DMS53 treated with DMSO at 0.1 percent for 48 hours (cell line): ENCODE data around the gene FAM161B.
"Not testable (repeated sequence)": the region's sequence is repeated elsewhere in the genome, so short reads cannot be mapped to it uniquely, and the experiment has no call there.

Experiments
- DNase-seq: peaks from one replicate; lab custom pipeline; 2025; ENCODE audit not compliant: unreplicated experiment; lab: John Stamatoyannopoulos, UW

The FAM161B gene

DNA sequence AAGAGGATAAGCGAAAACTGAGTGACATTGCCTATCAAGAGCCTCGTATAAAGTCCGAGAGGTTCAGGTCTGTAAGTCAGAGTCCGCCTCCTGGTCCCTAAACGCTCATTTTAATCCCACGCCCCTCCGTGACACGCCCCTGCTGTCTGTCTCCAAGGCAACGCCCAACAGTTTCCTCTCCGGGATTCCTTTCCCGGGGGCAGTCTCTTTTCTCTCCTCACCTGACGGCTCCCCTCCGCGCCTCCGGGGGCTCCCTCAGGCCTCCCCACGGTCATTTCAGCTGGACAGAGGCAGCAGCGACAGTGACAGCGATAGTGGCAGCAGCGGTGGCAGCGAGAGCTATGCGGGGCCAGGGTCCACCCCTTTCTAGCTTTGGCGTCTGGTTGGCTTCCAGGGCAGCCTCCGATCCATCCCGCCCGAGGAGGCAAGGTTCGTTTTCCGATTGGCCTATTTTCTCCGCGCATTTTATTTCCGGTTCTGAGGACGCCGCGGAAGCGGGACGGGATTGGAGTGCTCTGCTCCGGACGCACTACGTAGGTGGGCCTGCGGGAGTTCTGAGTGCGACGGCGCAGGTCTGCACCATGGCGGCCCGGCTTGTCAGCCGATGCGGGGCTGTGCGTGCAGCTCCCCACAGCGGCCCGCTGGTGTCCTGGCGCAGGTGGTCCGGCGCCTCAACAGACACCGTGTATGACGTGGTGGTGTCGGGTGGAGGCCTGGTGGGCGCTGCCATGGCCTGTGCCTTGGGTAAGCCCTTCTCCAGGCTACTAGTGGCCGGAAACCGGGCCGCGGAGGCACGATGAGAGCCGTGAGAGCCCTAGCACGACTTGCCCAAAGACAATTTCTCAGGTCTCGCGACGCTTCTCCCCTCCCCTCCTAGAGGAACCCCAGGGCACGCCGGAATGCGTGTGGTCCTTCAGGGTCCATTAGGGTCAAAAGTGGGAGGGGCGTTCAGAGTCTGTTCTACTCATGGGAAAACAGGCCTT, at the start of gene FAM161B, which contains the start of gene COQ6:
Gene FAM161B, minus strand, starts transcription at position 343 of the 983 bp plus-strand sequence. Its CDS starts 68 bp downstream, at position 275.
Gene COQ6, plus strand, starts transcription at position 551 of the 983 bp plus-strand sequence. Its CDS starts 31 bp downstream, at position 582.
- peak; percentile 92 for DNase-seq

DNA sequence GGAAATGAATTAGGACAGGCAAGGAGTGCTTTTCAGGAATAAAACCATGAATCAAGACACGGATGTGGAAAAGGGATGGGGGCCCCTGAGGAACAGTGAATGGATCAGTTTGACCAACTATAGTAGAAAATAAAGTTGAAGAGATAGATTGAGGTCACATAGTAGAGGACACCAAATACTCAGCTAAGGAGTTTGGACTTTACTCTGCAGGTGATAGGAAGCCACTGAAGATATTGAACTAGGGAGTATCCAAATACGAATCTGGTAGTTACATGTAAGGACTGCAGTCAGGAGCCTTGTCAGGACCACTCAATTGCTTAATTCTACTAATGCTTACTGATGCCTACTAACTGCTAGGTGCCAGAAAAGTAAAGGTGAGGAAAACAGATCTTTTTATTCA, 48.8 kb upstream of the FAM161B start:
- no peak for DNase-seq

DNA sequence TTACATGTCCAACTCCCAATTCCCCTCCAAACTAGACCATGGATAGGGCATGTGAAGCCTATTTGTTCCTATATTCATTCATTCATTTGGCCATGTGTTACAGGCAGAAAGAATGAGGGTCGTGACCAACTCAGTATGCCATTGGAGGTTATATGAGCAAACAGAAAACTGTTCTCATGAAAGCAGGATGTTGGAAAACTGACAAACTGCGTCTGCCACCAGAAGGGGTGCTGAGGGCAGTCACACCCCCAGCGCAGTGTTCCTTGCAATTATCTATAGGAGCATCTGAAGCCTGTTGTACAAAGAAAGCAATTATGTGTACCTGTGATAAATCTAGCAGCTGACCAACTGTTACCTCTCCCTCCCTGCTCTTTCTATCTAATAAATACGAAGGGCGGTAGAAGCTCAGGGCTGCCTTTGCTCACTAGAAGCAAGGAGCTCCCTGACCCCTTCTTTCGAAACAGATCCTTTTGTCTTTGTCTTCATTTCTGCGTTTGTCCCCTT, 48.1 kb upstream of the FAM161B start:
- no peak for DNase-seq

GRCh38 chr14:73997108-73997943, 47.4 kb upstream of the FAM161B start:
- no peak for DNase-seq

- DNase-seq = no peak
Measured at GRCh38 chr14:73996731-73997107, 46.8 kb upstream of the FAM161B start.

DNA sequence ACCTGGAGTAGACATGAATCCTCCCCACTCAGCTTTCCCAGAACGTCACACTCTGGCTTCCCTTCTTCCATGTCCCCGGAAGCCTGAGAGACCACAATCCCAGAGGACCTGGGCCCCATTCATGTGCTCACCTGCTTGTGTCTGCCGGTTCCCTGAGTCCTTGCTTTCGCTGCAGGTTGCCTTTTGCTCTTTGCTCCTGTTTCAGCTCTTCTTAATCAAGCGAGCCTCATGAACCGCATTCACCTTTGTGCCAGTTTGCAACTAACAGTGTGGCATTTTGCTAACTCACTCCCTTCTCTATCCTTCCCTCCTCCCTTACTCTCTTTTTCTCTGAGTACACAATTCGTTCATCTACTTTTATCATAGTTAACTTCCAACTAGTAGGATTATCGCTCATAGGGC, 46.1 kb upstream of the FAM161B start:
- DNase-seq = no peak

- not testable (repeated sequence) for DNase-seq
Measured at GRCh38 chr14:73994926-73995325, 45.0 kb upstream of the FAM161B start.

DNA sequence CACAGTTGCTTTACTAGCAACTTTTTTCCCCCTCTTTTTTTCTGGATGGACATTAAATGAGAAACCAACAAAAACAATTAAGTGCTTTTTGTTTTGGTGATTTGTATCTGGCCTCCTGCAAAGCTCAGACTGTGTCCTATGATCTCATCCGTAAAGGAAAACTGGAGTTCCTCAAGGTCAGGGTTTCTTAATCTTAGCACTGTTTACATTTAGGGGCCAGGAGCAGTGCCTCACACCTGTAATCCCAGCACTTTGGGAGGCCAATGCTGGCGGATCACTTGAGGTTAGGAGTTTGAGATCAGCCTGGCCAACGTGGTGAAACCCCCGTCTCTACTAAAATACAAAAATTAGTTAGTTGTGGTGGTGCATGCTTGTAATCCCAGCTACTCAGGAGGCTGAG, 41.2 kb upstream of the FAM161B start:
- DNase-seq = no peak

- not testable (repeated sequence) for DNase-seq
Measured at GRCh38 chr14:73988656-73989055, 38.8 kb upstream of the FAM161B start.

GRCh38 chr14:73988065-73988464, 38.2 kb upstream of the FAM161B start:
- no peak for DNase-seq

DNA sequence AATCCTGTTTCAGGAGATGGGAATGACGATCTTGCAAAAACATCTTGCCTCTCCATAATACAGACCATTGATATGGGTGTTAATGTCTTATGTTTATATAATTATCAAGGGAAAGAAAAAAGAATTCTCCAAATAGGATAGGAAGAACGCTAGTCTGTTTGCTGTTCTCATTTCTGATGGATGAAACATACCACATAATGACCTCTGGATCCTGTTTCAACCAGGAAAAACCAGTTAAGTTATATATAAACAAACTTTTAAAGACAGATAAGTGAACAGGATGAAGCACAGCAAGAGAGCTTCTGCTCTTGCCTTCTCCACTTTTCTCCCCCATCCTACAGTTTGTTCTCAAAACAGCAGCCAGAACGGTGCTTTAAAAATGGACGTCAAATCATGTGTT, 28.0 kb upstream of the FAM161B start:
- no peak for DNase-seq

- no peak for DNase-seq
Measured at GRCh38 chr14:73976125-73976524, 26.2 kb upstream of the FAM161B start.

- DNase-seq = no peak
Measured at GRCh38 chr14:73973497-73973896, 23.6 kb upstream of the FAM161B start.

- DNase-seq = no peak
Measured at GRCh38 chr14:73968885-73969284, 19.0 kb upstream of the FAM161B start.

DNA sequence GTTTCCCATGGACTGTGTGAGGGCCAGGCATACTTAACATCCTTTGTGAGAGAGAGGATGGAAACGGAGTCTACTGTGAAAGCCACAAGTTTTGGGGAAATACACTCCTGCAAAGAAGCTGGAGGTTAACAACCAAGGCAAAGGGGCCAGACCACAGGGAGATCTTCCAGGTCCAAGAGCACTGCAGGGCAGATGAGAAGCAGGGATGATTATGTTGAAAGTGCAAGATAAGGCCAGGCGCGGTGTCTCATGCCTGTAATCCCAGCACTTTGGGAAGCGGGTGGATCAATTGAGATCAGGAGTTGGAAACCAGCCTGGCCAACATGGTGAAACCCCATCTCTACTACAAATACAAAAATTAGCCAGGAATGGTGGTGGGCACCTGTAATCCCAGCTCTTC, 15.3 kb upstream of the FAM161B start:
- no peak for DNase-seq

DNA sequence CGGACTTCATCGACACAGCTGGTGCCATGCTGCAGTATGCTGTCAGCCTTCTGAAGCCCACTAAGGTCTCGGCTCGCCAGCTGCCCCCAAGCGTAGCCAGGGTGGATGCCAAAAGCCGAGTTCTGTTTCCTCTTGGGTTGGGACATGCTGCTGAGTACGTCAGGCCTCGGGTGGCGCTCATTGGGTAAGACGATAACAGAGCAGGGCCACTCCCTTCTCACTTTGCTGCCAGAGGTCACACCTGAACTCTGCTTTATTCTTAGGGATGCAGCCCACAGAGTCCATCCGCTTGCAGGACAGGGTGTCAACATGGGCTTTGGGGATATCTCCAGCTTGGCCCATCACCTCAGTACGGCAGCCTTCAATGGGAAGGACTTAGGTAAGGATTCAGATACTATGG, 11.3 kb upstream of the FAM161B start:
- no peak for DNase-seq

- no peak for DNase-seq
Measured at GRCh38 chr14:73958591-73958990, 8.7 kb upstream of the FAM161B start.

DNA sequence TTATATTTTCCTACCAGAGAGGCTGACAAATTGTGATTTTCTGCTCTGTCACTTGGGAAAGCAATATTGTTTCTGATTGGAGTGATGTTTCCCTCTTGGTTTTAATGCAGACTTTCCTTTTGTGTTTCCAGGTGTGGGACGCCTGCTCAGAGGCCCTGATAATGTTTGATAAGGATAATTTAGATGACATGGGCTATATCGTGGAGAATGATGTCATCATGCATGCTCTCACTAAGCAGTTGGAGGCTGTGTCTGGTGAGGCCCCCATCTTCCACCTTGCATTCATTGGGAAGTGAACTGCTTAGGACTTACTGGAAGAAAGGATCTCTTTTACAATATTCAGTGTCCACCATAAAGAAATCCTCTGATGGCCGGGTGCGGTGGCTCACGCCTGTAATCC, 5.8 kb upstream of the FAM161B start:
- no peak for DNase-seq

GRCh38 chr14:73953731-73954130, 3.8 kb upstream of the FAM161B start:
- DNase-seq = no peak

DNA sequence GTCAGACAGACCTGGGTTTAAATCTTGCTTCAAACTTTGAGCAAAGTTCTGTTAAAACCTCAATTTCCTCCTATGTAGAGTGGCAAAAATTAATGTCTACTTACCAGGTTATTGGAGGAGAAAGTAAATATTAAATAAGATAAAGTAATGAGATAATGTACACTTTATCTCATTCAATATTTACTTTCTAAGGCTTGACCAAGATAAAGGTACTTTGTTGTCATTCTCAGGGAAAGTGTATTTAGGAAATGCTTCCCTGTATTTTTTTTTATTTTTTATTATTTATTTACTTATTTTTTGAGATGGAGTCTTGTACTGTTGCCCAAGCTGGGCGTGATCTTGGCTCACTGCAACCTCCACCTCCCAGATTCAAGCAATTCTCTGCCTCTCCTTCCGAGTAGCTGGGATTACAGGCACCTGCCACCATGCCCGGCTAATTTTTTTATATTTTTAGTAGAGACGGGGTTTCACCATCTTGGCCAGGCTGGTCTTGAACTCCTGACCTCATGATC, 4.7 kb downstream of the FAM161B start:
- DNase-seq = no peak

GRCh38 chr14:73944432-73945158, 5.3 kb downstream of the FAM161B start:
- DNase-seq = no peak
